ENCODE data around the gene TCF12.

- TF ChIP-seq CTCF (conservative IDR thresholded peaks at IDR 0.05; ENCODE audit: low read length) (no peak), EZH2phosphoT487 (IDR thresholded peaks at IDR 0.05; ENCODE audit: borderline replicate concordance) (no peak)
Observed at GRCh38 chr15:57310876-57311275, 392.4 kb downstream of the TCF12 start.
